ENCODE data around the gene RFWD3. TPM values are rescaled to one million over a fixed set of nuclear protein-coding genes. Genes with fewer than 3 reads are reported as not detected.

Gene RFWD3
- total and polyA plus RNA-seq, 2 of the 4 experiments (the other 2 are of a cell fraction) = 16.7 to 27.6 TPM

- Histone ChIP-seq H3K9ac (ENCODE audit: low read depth, low read length) (no peak overlapping the region), H3K9me3 (ENCODE audit: control insufficient read depth, insufficient read depth, low read length) (no peaks in the 10 kb centered on the region), H3K4ac (ENCODE audit: low read depth, low read length) (no peak overlapping the region), H2BK15ac (ENCODE audit: low read depth, low read length) (no peak overlapping the region), H3K9me1 (ENCODE audit: insufficient read depth, low read length) (peaks cover 12% of the 10 kb centered on the region), H2BK120ac (ENCODE audit: low read depth, low read length) (no peak overlapping the region), H3K18ac (ENCODE audit: low read depth, low read length) (no peak overlapping the region), H4K91ac (ENCODE audit: insufficient read depth, low read depth, low read length) (no peak overlapping the region), H2AK9ac (replicated peaks; ENCODE audit: low read depth, low read length, poor library complexity) (no peak overlapping the region), H3K4me1 (ENCODE audit: control insufficient read depth, insufficient read depth, low read length) (no peaks in the 10 kb centered on the region; the same call in 1 of the 2 replicates), H2BK20ac (ENCODE audit: low read depth, low read length) (no peak overlapping the region), H3K56ac (ENCODE audit: extremely low read depth, insufficient read depth, low read length) (no peak overlapping the region), H2AFZ (replicated peaks; ENCODE audit: low read length, poor library complexity) (no peak overlapping the region), H3K27me3 (ENCODE audit: control insufficient read depth, insufficient read depth, low read length) (no peaks in the 10 kb centered on the region), H4K5ac (ENCODE audit: low read depth, low read length) (no peak overlapping the region), H3K23ac (ENCODE audit: low read depth, low read length) (no peak overlapping the region), H3K27ac (ENCODE audit: insufficient read depth, low read length) (no peak overlapping the region), H3K4me3 (ENCODE audit: insufficient read depth, low read depth, low read length) (no peak overlapping the region), H3K14ac (replicated peaks; ENCODE audit: low read depth, low read length) (no peak overlapping the region), H2BK5ac (ENCODE audit: low read depth, low read length, poor library complexity, severe bottlenecking) (no peak overlapping the region), H2AK5ac (ENCODE audit: low read depth, low read length) (no peak overlapping the region; the same call in 1 of the 2 replicates), H3K36me3 (ENCODE audit: control insufficient read depth, insufficient read depth, low read length) (peaks cover 6% of the 10 kb centered on the region), H4K8ac (ENCODE audit: low read depth in 2 of 2, low read length in 2 of 2) (no peak overlapping the region), H3K79me1 (ENCODE audit: low read depth in 1 of 2, low read length in 2 of 2) (peaks cover 33 to 55% of the 10 kb centered on the region in 2 experiments), H3K4me2 (ENCODE audit: low read depth, low read length) (no peak overlapping the region), H4K20me1 (ENCODE audit: insufficient read depth, low read length) (peaks cover 40% of the 10 kb centered on the region)
- no TSS peak for BruUV-seq (replicated peaks)
- dilution Hi-C loops (cut with HindIII; ENCODE audit: low sequenced_read_pairs, unreplicated experiment) = no loop called here
- WGBS, 2 experiments (ENCODE audit: extremely low coverage in 2 of 2, insufficient read length in 1 of 2) = 0% methylated on average over 1 of the region's 9 CpGs; no CpG with 5 or more reads in 1 of the 2 experiments
- TF ChIP-seq MAFK (IDR thresholded peaks at IDR 0.05; ENCODE audit: low read depth, low read length) (no peak), RAD21 (IDR thresholded peaks at IDR 0.05; ENCODE audit: low read length) (no peak), MXI1 (IDR thresholded peaks at IDR 0.05; ENCODE audit: borderline replicate concordance, low read depth, low read length) (no peak), USF2 (IDR thresholded peaks at IDR 0.05; ENCODE audit: low read depth, low read length) (no peak), POLR2A (IDR thresholded peaks at IDR 0.05; ENCODE audit: low read depth, low read length) (no peak), MAZ (IDR thresholded peaks at IDR 0.05; ENCODE audit: borderline replicate concordance, low read depth, low read length) (no peak), CEBPB (IDR thresholded peaks at IDR 0.05; ENCODE audit: low read depth, low read length) (no peak), RFX5 (IDR thresholded peaks at IDR 0.05; ENCODE audit: low read depth, low read length) (no peak), NFE2L2 (IDR thresholded peaks at IDR 0.05; ENCODE audit: low read depth, low read length) (no peak), RCOR1 (IDR thresholded peaks at IDR 0.05; ENCODE audit: insufficient replicate concordance, low read length) (no peak), SMC3 (IDR thresholded peaks at IDR 0.05; ENCODE audit: low read depth, low read length) (no peak), BHLHE40 (IDR thresholded peaks at IDR 0.05; ENCODE audit: low read depth, low read length) (no peak), CHD1 (IDR thresholded peaks at IDR 0.05; ENCODE audit: low read depth, low read length) (no peak), FOS (IDR thresholded peaks at IDR 0.05; ENCODE audit: low read depth, low read length) (no peak), ELK1 (IDR thresholded peaks at IDR 0.05; ENCODE audit: borderline replicate concordance, low read depth, low read length) (no peak)
- intact Hi-C loops (cut with micrococcal nuclease) = no loop called here
- DNase-seq (no peak), ATAC-seq (ENCODE audit: low read depth) (no peak)
- in situ Hi-C loops (cut with MboI; ENCODE audit: low sequenced_read_pairs) = no loop called here
- CTCF ChIA-PET = no interaction called here
- POLR2A ChIA-PET (ENCODE audit: unreplicated experiment) = no interaction called here
These were observed 74.6 kb downstream of the RFWD3 start for GRCh38 chr16:74591876-74592650.

All from IMR-90 (cell line).